ENCODE data around the gene ASB2.

- TF ChIP-seq EZH2 (IDR thresholded peaks at IDR 0.05; ENCODE audit: low read depth) = no peak
- TF ChIP-seq, protein P1, sequence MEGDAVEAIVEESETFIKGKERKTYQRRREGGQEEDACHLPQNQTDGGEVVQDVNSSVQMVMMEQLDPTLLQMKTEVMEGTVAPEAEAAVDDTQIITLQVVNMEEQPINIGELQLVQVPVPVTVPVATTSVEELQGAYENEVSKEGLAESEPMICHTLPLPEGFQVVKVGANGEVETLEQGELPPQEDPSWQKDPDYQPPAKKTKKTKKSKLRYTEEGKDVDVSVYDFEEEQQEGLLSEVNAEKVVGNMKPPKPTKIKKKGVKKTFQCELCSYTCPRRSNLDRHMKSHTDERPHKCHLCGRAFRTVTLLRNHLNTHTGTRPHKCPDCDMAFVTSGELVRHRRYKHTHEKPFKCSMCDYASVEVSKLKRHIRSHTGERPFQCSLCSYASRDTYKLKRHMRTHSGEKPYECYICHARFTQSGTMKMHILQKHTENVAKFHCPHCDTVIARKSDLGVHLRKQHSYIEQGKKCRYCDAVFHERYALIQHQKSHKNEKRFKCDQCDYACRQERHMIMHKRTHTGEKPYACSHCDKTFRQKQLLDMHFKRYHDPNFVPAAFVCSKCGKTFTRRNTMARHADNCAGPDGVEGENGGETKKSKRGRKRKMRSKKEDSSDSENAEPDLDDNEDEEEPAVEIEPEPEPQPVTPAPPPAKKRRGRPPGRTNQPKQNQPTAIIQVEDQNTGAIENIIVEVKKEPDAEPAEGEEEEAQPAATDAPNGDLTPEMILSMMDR (conservative IDR thresholded peaks at IDR 0.05) = no peak
These were observed 14.8 kb downstream of the ASB2 start for GRCh38 chr14:93961620-93962019.

All from PC-9 (cell line).